K562 (cell line): ENCODE results near the gene DENND2A. TPM values are rescaled to one million over a fixed set of nuclear protein-coding genes. Genes with fewer than 3 reads are reported as not detected.

Experiments used
- BHLHE40 ChIP-seq: IDR thresholded peaks from 2 replicates; pipeline ENCODE4 v1.6.1; 2011; ENCODE audit warnings: low read length, improper control_type of control experiment
- CLOCK ChIP-seq: fragments of 250-450 bp; sonication (Bioruptor Pico); IDR thresholded peaks from 2 replicates; pipeline ENCODE4 v1.4.0; 2020; ENCODE audit warnings: mild to moderate bottlenecking, moderate library complexity, borderline replicate concordance
- CREB1 ChIP-seq, 2 experiments: sonication (generic) in 1 of 2; formaldehyde crosslinking in 1 of 2; IDR thresholded peaks; 2 replicates each; pipeline versions ENCODE4 v1.6.1 to v1.8.0; 2012 to 2022; ENCODE audit warnings: inconsistent platforms in 1 of 2, mild to moderate bottlenecking in 1 of 2, missing genetic modification reagents in 1 of 2, moderate library complexity in 1 of 2
- FOXK2 ChIP-seq, 2 experiments: fragments of 450-650 bp; IDR thresholded peaks in 1 of 2; conservative IDR thresholded peaks in 1 of 2; 2 replicates each; pipeline ENCODE4 v1.6.1; 2016; ENCODE audit warnings: low read depth in 2 of 2, mild to moderate bottlenecking in 1 of 2
- GTF2E2 ChIP-seq: fragments of 200-800 bp; sonication (Bioruptor generic); IDR thresholded peaks from 2 replicates; pipeline ENCODE4 v1.6.1; 2016; ENCODE audit warnings: missing genetic modification characterization, missing compliant biosample characterization
- HLTF ChIP-seq: fragments of 450-650 bp; IDR thresholded peaks from 2 replicates; pipeline ENCODE4 v1.6.1; 2016
- NCOA1 ChIP-seq: fragments of 450-650 bp; IDR thresholded peaks from 2 replicates; pipeline ENCODE4 v1.6.1; 2016; ENCODE audit warnings: low read depth
- NR2F6 ChIP-seq: fragments of 450-650 bp; formaldehyde crosslinking; IDR thresholded peaks from 2 replicates; pipeline ENCODE4 v1.4.0; 2020; ENCODE audit warnings: mild to moderate bottlenecking
- NRF1 ChIP-seq, 2 experiments: fragments of 450-650 bp; IDR thresholded peaks in 1 of 2; conservative IDR thresholded peaks in 1 of 2; 2 replicates each; pipeline ENCODE4 v1.6.1; 2014; ENCODE audit warnings: mild to moderate bottlenecking in 2 of 2
- PTTG1 ChIP-seq: fragments of 450-650 bp; IDR thresholded peaks from 2 replicates; pipeline ENCODE4 v1.6.1; 2016; ENCODE audit warnings: low read depth, mild to moderate bottlenecking, missing genetic modification characterization, missing compliant biosample characterization
- SMAD2 ChIP-seq: fragments of 150-350 bp; IDR thresholded peaks from 2 replicates; pipeline ENCODE4 v1.6.1; 2014; ENCODE audit warnings: low read depth, mild to moderate bottlenecking, low read length
- TSHZ1 ChIP-seq: fragments of 250-450 bp; sonication (Bioruptor Pico); IDR thresholded peaks from 2 replicates; pipeline ENCODE4 v1.4.0; 2020; ENCODE audit warnings: mild to moderate bottlenecking, moderate library complexity
- ZBTB17 ChIP-seq: fragments of 450-650 bp; formaldehyde crosslinking; IDR thresholded peaks from 2 replicates; pipeline ENCODE4 v1.4.0; 2020; ENCODE audit warnings: mild to moderate bottlenecking
- ZC3H4 ChIP-seq: sonication (generic); formaldehyde crosslinking; IDR thresholded peaks from 2 replicates; pipeline ENCODE4 v1.9.0; 2021; ENCODE audit warnings: missing genetic modification reagents, borderline replicate concordance
- ZNF589 ChIP-seq: fragments of 200-800 bp; sonication (Bioruptor generic); IDR thresholded peaks from 2 replicates; pipeline ENCODE4 v1.6.1; 2016; ENCODE audit warnings: low read depth, missing genetic modification characterization, missing compliant biosample characterization
- ZNF785 ChIP-seq: fragments of 250-450 bp; sonication (Bioruptor Pico); IDR thresholded peaks from 2 replicates; pipeline ENCODE4 v1.4.0; 2020; ENCODE audit warnings: mild to moderate bottlenecking
- polyA plus RNA-seq, 8 experiments: library from polyadenylated mRNA; depleted of rRNA in 4 of 8; stranded (reverse) in 5 of 8; unstranded in 3 of 8; fragments of >200 nt; fragmentation: Nextera tagmentation in 2 of 8; fragmentation: Illumina TruSeq in 1 of 8; extraction: Ambion mirVana in 2 of 8; extraction: Trizol in 1 of 8; gene quantifications; 2 replicates each; pipeline versions ENCODE4 v1.2.1 to v1.2.3, GENCODE V29; 2011 to 2014; ENCODE audit warnings: inconsistent platforms in 1 of 8, missing spikeins in 1 of 8
- total RNA-seq, 7 experiments: library from RNA; depleted of rRNA in 6 of 7; stranded (reverse); fragments of >200 nt in 6 of 7; fragmentation: Illumina TruSeq in 2 of 7; extraction: Trizol in 2 of 7; gene quantifications; 2 replicates each; pipeline versions ENCODE4 v1.2.1 to v1.2.3, GENCODE V29; 2011 to 2021; ENCODE audit warnings: low replicate concordance in 1 of 7
- TF ChIP-seq, protein P1 (sequence below): fragments of 250-450 bp; sonication (Bioruptor Pico); IDR thresholded peaks from 2 replicates; pipeline ENCODE4 v1.5.0; 2020; ENCODE audit warnings: mild to moderate bottlenecking
- TF ChIP-seq, protein P2 (sequence below): fragments of 250-450 bp; sonication (Bioruptor Pico); IDR thresholded peaks from 2 replicates; pipeline ENCODE4 v1.5.0; 2022; ENCODE audit warnings: mild to moderate bottlenecking

DENND2A gene
- total and polyA plus RNA-seq, 9 of the 15 experiments (the other 6 are each of a cell fraction or from before 2014, with no cell fraction given), result not detected

DNA sequence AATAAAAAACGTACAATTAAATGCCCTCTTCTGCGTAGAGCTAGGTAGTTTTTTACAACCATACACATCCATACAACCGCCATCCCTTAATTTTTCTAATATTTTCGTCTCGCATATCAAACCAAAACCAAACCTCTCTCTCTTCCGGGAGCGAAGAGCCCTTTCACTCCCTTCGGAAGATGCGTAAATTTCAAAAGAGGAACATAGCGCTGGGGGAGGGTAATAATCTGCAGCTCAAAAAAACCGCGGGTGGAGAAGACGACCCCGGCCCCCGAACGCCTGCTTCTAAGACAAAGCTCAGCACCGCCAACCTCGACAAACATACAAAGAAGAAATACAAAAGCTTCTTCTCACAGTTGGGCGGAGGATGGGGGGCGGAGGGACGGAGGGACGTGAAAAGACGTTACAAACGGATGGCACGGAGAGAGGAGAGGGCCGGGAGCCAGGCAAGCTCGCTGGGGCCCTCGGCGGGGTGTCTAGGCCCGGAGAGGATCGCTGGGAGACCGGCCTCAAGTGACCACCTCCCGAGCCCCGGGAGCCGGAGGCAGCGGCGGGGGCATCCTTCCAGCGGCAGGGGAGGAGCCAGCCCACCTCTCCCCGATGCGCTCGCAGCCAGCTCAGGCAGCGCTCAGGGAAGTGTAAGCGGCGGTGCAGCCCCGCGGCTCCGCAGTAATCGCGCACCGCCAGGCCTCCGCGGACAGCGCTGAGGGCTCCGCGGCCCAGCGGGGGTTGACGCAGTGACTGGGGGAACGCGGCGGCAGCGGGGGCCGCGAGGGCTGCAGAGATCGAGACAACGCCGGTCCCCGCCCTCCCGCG, 162.2 kb downstream of the DENND2A start (continued):
- TF ChIP-seq CREB1 (IDR thresholded peaks at IDR 0.05) (no peak; the same call in 1 of the 2 replicates), CREB1 (CRISPR knock-in tag; IDR thresholded peaks at IDR 0.05) (no peak), NRF1 (conservative IDR thresholded peaks at IDR 0.05 in 1 of 2, IDR thresholded peaks at IDR 0.05 in 1 of 2) (no peak), ZNF589 (CRISPR knock-in tag) (peak; percentile 50; the same call in 1 of the 2 replicates), FOXK2 (conservative IDR thresholded peaks at IDR 0.05 in 1 of 2, IDR thresholded peaks at IDR 0.05 in 1 of 2; ENCODE audit: low read depth in 2 of 2) (peak; percentile 21 to 22; a peak in 1 of 4 replicates), BHLHE40 (no peak), HLTF (no peak), ZC3H4 (CRISPR knock-in tag) (peak; percentile 44; the same call in 1 of the 2 replicates), TSHZ1 (CRISPR knock-in tag) (no peak), NR2F6 (no peak), SMAD2 (no peak), NCOA1 (no peak), ZBTB17 (CRISPR knock-in tag) (0 out of 2 replicates have a peak, but pooled peaks have one; percentile 20), ZNF785 (no peak), CLOCK (no peak), PTTG1 (tag) (no peak), GTF2E2 (no peak)
- TF ChIP-seq, protein P1, sequence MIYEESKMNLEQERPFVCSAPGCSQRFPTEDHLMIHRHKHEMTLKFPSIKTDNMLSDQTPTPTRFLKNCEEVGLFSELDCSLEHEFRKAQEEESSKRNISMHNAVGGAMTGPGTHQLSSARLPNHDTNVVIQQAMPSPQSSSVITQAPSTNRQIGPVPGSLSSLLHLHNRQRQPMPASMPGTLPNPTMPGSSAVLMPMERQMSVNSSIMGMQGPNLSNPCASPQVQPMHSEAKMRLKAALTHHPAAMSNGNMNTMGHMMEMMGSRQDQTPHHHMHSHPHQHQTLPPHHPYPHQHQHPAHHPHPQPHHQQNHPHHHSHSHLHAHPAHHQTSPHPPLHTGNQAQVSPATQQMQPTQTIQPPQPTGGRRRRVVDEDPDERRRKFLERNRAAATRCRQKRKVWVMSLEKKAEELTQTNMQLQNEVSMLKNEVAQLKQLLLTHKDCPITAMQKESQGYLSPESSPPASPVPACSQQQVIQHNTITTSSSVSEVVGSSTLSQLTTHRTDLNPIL (CRISPR knock-in tag), result no peak
- TF ChIP-seq, protein P2, sequence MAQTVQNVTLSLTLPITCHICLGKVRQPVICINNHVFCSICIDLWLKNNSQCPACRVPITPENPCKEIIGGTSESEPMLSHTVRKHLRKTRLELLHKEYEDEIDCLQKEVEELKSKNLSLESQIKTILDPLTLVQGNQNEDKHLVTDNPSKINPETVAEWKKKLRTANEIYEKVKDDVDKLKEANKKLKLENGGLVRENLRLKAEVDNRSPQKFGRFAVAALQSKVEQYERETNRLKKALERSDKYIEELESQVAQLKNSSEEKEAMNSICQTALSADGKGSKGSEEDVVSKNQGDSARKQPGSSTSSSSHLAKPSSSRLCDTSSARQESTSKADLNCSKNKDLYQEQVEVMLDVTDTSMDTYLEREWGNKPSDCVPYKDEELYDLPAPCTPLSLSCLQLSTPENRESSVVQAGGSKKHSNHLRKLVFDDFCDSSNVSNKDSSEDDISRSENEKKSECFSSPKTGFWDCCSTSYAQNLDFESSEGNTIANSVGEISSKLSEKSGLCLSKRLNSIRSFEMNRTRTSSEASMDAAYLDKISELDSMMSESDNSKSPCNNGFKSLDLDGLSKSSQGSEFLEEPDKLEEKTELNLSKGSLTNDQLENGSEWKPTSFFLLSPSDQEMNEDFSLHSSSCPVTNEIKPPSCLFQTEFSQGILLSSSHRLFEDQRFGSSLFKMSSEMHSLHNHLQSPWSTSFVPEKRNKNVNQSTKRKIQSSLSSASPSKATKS, result no peak
